COR-L47 (cell line): Measurements from ENCODE around the gene CYP4Z1.
"Not testable (repeated sequence)": the region's sequence is repeated elsewhere in the genome, so short reads cannot be mapped to it uniquely, and the experiment has no call there.

Experiments used
- DNase-seq: peaks from one replicate; lab custom pipeline; 2025; lab: John Stamatoyannopoulos, UW

Gene CYP4Z1

DNA sequence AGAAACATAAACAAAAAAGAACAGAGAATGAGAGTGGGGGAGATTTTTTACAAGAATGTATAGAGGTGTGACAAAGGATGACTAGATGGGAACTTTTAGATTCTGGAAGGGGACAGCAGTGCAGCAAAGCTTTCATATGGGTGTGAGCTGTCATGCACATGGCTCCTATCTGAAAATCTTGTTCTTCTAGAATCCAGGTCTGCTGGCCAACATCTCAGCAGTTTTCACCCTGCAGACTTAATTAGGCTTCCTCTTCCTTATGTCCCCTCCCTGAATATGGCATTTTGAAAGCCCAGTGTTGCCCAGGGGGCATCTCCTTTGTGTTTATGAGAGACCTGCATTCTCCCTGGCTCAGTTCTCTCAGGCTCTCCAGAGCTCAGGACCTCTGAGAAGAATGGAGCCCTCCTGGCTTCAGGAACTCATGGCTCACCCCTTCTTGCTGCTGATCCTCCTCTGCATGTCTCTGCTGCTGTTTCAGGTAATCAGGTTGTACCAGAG, at the start of gene CYP4Z1:
Gene CYP4Z1 (plus strand): TSS at position 135 of the 498 bp plus-strand sequence. CDS start 260 bp downstream, at position 395.
- no peak for DNase-seq

- no peak for DNase-seq
Measured at GRCh38 chr1:47021070-47021469, 46.0 kb upstream of the CYP4Z1 start.

GRCh38 chr1:47023268-47024140, 43.5 kb upstream of the CYP4Z1 start, which contains the start of gene CYP4X1:
CYP4X1 (plus strand) TSS chr1:47023669; CDS start chr1:47023818, 149 bp downstream.
- no peak for DNase-seq

GRCh38 chr1:47024141-47024801, 42.8 kb upstream of the CYP4Z1 start:
- DNase-seq, result no peak

DNA sequence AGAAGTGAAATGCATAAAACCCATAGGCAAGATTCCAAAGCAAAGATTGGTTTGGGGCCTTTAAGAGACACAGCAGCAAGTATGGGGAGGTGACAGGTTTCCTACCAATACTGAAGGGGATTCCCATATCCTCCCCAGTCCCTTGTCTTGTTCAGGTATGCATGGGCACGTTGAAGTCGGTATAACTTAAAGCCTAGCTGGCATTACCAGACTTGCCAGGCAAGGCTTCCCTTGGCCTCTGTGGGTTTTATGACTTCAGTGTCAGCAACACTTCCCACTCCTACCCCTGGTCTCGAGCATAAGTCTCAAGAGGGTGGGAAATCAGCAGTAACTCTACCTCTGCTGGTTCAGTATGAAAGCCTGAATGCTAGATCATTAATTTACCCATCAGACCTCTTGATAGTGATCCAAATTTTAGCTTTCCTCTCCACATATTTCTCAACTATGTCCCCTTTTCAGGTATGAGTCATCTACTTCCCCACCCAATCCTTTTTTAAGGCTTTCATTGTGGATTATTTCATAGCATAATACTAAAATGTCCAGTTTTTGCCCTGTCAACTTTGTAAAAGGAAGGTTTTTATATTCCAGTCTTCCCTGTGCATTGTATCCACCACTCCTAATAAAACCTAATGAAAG, 36.7 kb upstream of the CYP4Z1 start:
- DNase-seq, result no peak

- no peak for DNase-seq
Measured at GRCh38 chr1:47031059-47031458, 36.0 kb upstream of the CYP4Z1 start.

- DNase-seq, result no peak
Measured at GRCh38 chr1:47031585-47031984, 35.4 kb upstream of the CYP4Z1 start.

DNA sequence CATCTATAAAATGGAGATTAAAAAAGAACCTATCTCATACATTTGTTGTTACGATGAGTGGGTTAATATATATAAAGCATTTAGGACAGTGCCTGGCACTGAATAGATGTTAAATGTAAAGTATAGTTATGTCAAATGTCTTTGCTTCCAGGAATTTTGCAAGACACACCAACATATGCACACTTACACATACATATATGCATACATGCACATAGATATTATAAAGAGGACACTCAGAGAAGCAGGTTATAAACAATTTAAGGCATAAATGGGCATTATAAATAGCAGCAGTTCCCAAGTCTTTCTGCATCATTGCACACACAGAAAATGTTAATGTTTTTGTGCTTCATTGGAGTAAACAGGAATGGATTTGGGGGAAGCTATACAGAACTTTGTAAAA, 30.3 kb upstream of the CYP4Z1 start:
- DNase-seq, result no peak

GRCh38 chr1:47059376-47059775, 7.7 kb upstream of the CYP4Z1 start:
- no peak for DNase-seq

- DNase-seq, result not testable (repeated sequence)
Measured at GRCh38 chr1:47069080-47069479, 2.0 kb downstream of the CYP4Z1 start.

- not testable (repeated sequence) for DNase-seq
Measured at GRCh38 chr1:47069509-47069908, 2.5 kb downstream of the CYP4Z1 start.

DNA sequence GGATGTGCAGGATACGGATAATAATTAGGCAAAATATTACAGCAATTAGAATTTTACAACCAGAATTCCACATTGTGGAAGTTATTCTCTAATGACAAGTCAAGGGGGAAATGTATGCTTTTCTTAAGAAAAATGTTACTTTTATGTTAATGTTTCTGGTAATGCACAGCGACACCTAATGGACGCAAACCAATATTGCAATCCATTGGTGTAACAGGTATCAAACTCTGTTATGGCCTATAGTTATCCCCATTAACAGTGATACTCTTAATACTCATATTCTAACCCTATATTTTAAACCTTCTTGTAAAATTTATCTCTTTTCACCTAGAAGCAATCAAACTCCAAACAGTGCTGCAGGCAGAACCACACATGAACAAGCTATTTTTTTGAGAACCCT, 22.3 kb downstream of the CYP4Z1 start:
- DNase-seq, result not testable (repeated sequence)

- not testable (repeated sequence) for DNase-seq
Measured at GRCh38 chr1:47091476-47091875, 24.4 kb downstream of the CYP4Z1 start.

GRCh38 chr1:47104816-47105215, 37.8 kb downstream of the CYP4Z1 start:
- DNase-seq, result no peak

DNA sequence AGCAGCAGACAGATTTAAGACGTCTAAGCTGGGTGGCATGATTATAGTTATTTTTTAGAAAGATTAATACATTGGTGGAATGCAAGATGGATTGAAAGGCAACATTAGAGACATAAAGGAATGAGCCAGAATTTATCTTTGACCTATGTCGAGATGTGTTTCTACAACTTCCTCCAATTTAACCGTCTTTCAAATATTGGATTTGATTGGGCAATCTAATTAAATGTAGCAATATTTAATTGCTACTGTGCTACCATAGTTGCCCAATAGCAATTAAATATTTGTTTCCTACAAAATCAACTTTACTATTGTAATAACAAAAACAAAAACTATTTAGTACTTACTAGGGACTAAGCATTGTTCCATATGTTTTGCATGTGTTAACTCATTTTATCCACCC, 39.8 kb downstream of the CYP4Z1 start:
- DNase-seq, result no peak

GRCh38 chr1:47107851-47108574, 41.0 kb downstream of the CYP4Z1 start:
- not testable (repeated sequence) for DNase-seq

- DNase-seq, result not testable (repeated sequence)
Measured at GRCh38 chr1:47109482-47109881, 42.5 kb downstream of the CYP4Z1 start.

DNA sequence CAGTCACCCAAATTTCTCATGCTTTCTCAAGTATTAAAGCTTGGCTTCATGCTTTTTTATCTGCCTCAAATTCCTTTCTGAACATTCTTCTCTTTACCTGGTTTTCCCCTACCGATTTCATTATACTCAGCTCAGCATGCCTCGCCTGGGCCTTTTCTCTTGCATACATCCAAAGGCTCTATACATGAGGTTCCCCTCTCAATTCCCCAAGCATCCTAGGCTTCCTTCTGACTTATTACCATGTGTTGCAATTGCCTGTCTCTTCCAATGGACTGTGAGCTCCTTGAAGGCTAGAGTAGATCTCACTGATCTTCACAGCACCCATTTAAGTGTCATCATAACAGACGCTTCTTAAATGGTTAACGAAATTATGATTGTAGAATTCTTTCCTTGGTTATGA, 46.1 kb downstream of the CYP4Z1 start:
- DNase-seq, result no peak

DNA sequence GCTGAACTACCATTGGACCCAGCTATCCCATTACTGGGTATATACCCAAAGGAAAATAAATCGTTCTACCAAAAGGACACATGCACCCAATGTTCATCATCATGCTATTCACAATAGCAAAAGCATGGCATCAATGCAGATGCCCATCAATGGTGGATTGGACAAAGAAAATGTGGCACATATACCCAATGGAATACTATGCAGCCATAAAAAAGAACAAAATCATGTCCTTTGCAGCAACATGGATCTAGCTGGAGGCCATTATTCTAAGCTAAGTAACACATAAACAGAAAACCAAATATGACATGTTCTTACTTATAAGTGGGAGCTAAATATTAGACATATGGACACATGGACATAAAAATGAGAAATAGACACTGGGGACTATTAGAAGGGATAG, 54.0 kb downstream of the CYP4Z1 start:
- not testable (repeated sequence) for DNase-seq

GRCh38 chr1:47124834-47125233, 57.8 kb downstream of the CYP4Z1 start:
- DNase-seq, result not testable (repeated sequence)

DNA sequence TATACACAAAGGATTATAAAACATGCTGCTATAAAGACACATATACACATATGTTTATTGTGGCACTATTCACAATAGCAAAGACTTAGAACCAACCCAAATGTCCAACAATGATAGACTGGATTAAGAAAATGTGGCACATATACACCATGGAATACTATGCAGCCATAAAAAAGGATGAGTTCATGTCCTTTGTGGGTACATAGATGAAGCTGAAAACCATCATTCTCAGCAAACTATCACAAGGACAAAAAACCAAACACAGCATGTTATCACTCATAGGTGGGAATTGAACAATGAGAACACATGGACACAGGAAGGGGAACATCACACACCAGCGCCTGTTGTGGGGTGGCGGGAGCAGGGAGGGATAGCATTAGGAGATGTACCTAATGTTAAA, 60.0 kb downstream of the CYP4Z1 start:
- DNase-seq, result not testable (repeated sequence)

DNA sequence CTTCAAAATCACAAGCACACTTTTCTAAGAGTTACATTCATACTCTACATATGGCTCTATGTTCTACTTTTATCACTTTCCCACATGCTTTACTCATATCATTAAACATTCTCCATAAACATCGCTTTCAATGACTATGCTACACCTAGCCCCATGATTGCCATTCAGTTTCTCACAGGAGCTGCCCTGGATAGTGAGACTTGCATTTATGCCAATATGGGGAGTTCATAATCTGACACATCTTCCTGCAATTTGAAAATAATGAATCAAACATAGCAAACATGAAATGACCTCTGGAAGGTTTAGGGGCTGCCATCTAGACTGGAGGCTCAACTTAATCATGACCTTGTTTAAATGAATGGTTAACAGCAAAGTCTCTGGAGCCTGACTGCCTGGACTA, 61.2 kb downstream of the CYP4Z1 start:
- DNase-seq, result no peak
